ENCODE results near the gene PILRB. TPM values are rescaled to one million over a fixed set of nuclear protein-coding genes. Genes with fewer than 3 reads are reported as not detected.
A peak's percentile ranks its signal among the peaks of the same experiment; 100 is the strongest.
"Not testable (repeated sequence)": the region's sequence is repeated elsewhere in the genome, so short reads cannot be mapped to it uniquely, and the experiment has no call there.

Gene PILRB
- total RNA-seq, 1 donor from 2014 or later: 21.1 TPM

GRCh38 chr7:100364480-100364879 is 6.6 kb downstream of the PILRB start:
- H3K4me2 ChIP-seq (ENCODE audit: low read length): no peak overlapping the region
- no peak overlapping the region for H3K9ac ChIP-seq (ENCODE audit: low read length)
- no peaks in the 10 kb centered on the region for H3K4me1 Mint-ChIP-seq (ENCODE audit: low read depth, unreplicated experiment)
- no peaks in the 10 kb centered on the region for H3K4me1 ChIP-seq (ENCODE audit: insufficient read depth, low read length)
- H3K27me3 ChIP-seq (ENCODE audit: insufficient read depth, low read length): no peaks in the 10 kb centered on the region
- no peak overlapping the region for H3K27ac ChIP-seq (ENCODE audit: low read depth, low read length)
- no peak overlapping the region for H3K4me3 ChIP-seq (ENCODE audit: insufficient read depth, low read depth, low read length)
- no peak overlapping the region for H3K4me3 Mint-ChIP-seq (ENCODE audit: unreplicated experiment)
- H3K79me2 ChIP-seq (ENCODE audit: insufficient read depth, low read length): no peaks in the 10 kb centered on the region
- no peak overlapping the region for H3K27ac Mint-ChIP-seq (ENCODE audit: unreplicated experiment)
- peaks cover 37% of the 10 kb centered on the region for H3K36me3 ChIP-seq (ENCODE audit: insufficient read depth, low read length)
- no peaks in the 10 kb centered on the region for H3K27me3 Mint-ChIP-seq (ENCODE audit: low read depth, unreplicated experiment)
- DNase-seq (ENCODE audit: low read depth): no peak
- TF ChIP-seq EZH2 (IDR thresholded peaks at IDR 0.05; ENCODE audit: insufficient read depth, low read length): no peak
- no peak for TF ChIP-seq CTCF (IDR thresholded peaks at IDR 0.05; ENCODE audit: insufficient read depth, low read depth, low read length)
- H3K36me3 Mint-ChIP-seq (ENCODE audit: low read depth, unreplicated experiment): peaks cover 33% of the 10 kb centered on the region
- FAIRE-seq: no peak
- H4K20me1 ChIP-seq (ENCODE audit: insufficient read depth, low read length): peaks cover 8% of the 10 kb centered on the region
- H2AFZ ChIP-seq (ENCODE audit: low read depth, low read length): no peak overlapping the region
- no peaks in the 10 kb centered on the region for H3K9me3 Mint-ChIP-seq (ENCODE audit: unreplicated experiment)
- no peaks in the 10 kb centered on the region for H3K9me3 ChIP-seq (ENCODE audit: insufficient read depth, low read depth, low read length)

- not testable (repeated sequence) for H4K20me1 ChIP-seq (ENCODE audit: insufficient read depth, low read length); H2AFZ ChIP-seq (ENCODE audit: low read depth, low read length); H3K4me3 ChIP-seq (ENCODE audit: insufficient read depth, low read depth, low read length); DNase-seq (ENCODE audit: low read depth); H3K4me2 ChIP-seq (ENCODE audit: low read length); H3K9ac ChIP-seq (ENCODE audit: low read length); H3K9me3 Mint-ChIP-seq (ENCODE audit: unreplicated experiment); H3K27me3 Mint-ChIP-seq (ENCODE audit: low read depth, unreplicated experiment); H3K27ac Mint-ChIP-seq (ENCODE audit: unreplicated experiment); H3K27ac ChIP-seq (ENCODE audit: low read depth, low read length); H3K27me3 ChIP-seq (ENCODE audit: insufficient read depth, low read length); H3K79me2 ChIP-seq (ENCODE audit: insufficient read depth, low read length); H3K4me1 ChIP-seq (ENCODE audit: insufficient read depth, low read length); H3K9me3 ChIP-seq (ENCODE audit: insufficient read depth, low read depth, low read length); H3K4me1 Mint-ChIP-seq (ENCODE audit: low read depth, unreplicated experiment); FAIRE-seq
- Mint-ChIP-seq H3K36me3 (ENCODE audit: low read depth, unreplicated experiment) (peaks cover 24% of the 10 kb centered on the region), H3K4me3 (ENCODE audit: unreplicated experiment) (peak overlapping the region; percentile 64)
- peaks cover 26% of the 10 kb centered on the region for H3K36me3 ChIP-seq (ENCODE audit: insufficient read depth, low read length)
Observed at GRCh38 chr7:100365998-100366367, 8.1 kb downstream of the PILRB start.

- Histone ChIP-seq H3K9ac (ENCODE audit: low read length) (no peak overlapping the region), H3K4me2 (ENCODE audit: low read length) (no peak overlapping the region), H3K9me3 (ENCODE audit: insufficient read depth, low read depth, low read length) (no peaks in the 10 kb centered on the region), H3K27me3 (ENCODE audit: insufficient read depth, low read length) (no peaks in the 10 kb centered on the region), H3K4me1 (ENCODE audit: insufficient read depth, low read length) (no peaks in the 10 kb centered on the region), H3K36me3 (ENCODE audit: insufficient read depth, low read length) (peaks cover 21% of the 10 kb centered on the region), H3K79me2 (ENCODE audit: insufficient read depth, low read length) (no peaks in the 10 kb centered on the region), H2AFZ (ENCODE audit: low read depth, low read length) (no peak overlapping the region), H4K20me1 (ENCODE audit: insufficient read depth, low read length) (no peaks in the 10 kb centered on the region), H3K4me3 (ENCODE audit: insufficient read depth, low read depth, low read length) (no peak overlapping the region), H3K27ac (ENCODE audit: low read depth, low read length) (no peak overlapping the region)
- FAIRE-seq (no peak), DNase-seq (ENCODE audit: low read depth) (no peak)
- H3K4me1 Mint-ChIP-seq (ENCODE audit: low read depth, unreplicated experiment): no peaks in the 10 kb centered on the region
- H3K36me3 Mint-ChIP-seq (ENCODE audit: low read depth, unreplicated experiment): peaks cover 24% of the 10 kb centered on the region
- H3K9me3 Mint-ChIP-seq (ENCODE audit: unreplicated experiment): no peaks in the 10 kb centered on the region
- peak overlapping the region; percentile 64 for H3K4me3 Mint-ChIP-seq (ENCODE audit: unreplicated experiment)
- no peaks in the 10 kb centered on the region for H3K27me3 Mint-ChIP-seq (ENCODE audit: low read depth, unreplicated experiment)
- H3K27ac Mint-ChIP-seq (ENCODE audit: unreplicated experiment): peak overlapping the region; percentile 26
- TF ChIP-seq EZH2 (IDR thresholded peaks at IDR 0.05; ENCODE audit: insufficient read depth, low read length): no peak
- TF ChIP-seq CTCF (IDR thresholded peaks at IDR 0.05; ENCODE audit: insufficient read depth, low read depth, low read length): no peak
Observed at GRCh38 chr7:100366411-100367250, 8.7 kb downstream of the PILRB start.
